NCI-H146 (cell line): ENCODE results near the gene HMGXB4.
A peak's percentile ranks its signal among the peaks of the same experiment; 100 is the strongest.
"Not testable (repeated sequence)": the region's sequence is repeated elsewhere in the genome, so short reads cannot be mapped to it uniquely, and the experiment has no call there.

Source experiments
- DNase-seq: peaks from one replicate; lab custom pipeline; 2025; lab: John Stamatoyannopoulos, UW

Gene HMGXB4, protein sequence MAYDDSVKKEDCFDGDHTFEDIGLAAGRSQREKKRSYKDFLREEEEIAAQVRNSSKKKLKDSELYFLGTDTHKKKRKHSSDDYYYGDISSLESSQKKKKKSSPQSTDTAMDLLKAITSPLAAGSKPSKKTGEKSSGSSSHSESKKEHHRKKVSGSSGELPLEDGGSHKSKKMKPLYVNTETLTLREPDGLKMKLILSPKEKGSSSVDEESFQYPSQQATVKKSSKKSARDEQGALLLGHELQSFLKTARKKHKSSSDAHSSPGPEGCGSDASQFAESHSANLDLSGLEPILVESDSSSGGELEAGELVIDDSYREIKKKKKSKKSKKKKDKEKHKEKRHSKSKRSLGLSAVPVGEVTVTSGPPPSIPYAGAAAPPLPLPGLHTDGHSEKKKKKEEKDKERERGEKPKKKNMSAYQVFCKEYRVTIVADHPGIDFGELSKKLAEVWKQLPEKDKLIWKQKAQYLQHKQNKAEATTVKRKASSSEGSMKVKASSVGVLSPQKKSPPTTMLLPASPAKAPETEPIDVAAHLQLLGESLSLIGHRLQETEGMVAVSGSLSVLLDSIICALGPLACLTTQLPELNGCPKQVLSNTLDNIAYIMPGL

DNA sequence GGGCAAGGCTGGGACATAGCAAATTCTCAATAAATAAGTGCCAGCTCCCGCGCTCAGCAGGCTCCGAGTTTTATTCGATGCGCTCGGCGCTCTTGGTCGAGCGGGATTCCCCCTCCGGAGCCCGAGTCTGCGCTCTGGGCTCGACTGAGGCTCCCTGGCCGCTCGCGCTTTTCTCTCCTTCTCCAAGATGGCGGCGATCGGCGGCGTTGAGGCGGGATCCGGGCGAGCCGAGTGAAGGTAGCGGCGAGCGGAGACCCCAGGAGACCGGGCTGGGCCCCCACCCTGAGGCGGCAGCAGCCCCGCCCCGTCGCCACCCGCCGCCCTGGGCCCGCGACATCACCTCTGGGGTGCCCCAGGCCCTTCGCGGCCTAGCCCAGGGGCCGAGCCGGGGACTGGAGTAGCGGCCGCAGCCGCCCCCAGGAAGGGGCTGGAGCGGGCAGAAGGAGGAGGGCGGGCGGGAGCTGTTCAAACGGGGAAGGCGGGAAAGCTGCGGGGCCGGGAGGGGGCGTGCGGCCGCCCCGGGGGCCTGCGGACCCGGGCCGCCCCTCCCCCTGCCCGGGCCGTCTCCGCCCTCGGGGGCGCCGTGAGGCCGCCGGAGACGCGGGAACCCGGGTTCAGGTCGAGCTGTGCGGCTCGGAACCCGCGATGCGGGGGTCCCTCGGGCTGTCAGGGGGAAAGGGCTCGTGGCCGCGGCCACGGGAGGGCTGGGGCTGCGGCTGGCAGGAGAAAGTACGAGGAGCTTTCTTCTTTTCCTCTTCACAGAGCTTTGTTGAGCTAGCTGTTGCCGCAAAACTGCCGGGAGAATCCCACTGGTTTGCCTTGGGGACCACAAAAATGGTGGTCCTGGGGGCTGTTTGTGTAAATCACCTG is at the start of gene HMGXB4:
Gene HMGXB4 (plus strand): TSS at position 173 of the 870 bp plus-strand sequence. CDS start 4,898 bp downstream, outside the sequence.
- DNase-seq, result peak; percentile 83

DNA sequence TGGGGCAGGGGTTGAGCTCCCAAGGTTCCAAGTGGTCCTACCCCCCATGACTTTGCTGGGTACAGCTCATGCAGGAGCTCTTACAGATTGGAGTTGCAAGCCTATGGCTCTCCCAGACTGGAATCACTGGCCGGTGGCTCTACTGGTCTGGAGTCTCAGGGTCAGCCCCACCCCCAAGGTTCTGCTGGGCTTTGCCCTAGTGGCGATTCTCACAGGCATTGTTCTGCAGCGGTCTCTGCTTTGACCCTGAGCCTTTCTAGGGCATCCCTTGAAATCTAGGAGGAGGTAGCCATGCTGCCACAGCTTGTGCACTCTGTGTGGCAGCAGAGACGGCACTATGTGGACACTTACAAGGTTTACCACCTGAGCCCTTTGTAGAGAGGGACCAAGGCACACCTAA is 49.3 kb upstream of the HMGXB4 start:
- DNase-seq, result no peak

DNA sequence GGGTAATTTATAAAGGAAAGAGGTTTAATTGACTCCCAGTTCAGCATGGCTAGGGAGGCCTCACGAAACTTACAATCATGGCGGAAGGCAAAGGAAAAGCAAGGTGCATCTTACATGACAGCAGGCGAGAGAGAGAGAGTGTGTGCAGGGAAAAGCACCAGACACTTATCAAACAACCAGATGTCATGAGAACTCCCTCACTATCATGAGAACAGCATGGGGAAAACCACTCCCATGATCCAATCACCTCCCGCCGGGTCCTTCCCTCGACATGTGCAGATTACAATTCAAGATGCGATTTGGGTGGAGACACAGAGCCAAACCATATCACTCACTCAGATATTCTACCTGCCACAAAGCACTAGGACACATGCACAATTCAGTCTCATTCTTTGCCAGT is 48.1 kb upstream of the HMGXB4 start:
- DNase-seq, result no peak

DNA sequence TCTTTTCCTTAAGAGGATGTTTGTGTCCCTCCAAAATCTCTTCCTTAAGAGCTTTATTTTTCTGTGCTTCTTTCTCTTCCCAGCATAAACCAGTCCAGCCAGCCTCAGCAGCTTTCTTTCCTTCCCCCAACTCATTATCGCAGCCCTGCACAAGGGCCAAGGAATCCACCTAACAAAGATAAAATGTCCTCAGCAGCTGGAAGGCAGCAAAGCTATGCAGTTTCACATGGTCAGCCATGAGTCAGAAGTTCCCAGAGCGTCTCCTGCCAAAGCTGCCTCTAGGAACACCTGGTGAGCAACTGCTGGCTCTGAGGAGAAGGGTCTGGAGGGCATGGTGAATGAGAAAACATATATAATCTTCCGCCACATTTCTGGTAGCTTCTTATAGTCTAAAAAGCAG is 45.3 kb upstream of the HMGXB4 start:
- no peak for DNase-seq

DNA sequence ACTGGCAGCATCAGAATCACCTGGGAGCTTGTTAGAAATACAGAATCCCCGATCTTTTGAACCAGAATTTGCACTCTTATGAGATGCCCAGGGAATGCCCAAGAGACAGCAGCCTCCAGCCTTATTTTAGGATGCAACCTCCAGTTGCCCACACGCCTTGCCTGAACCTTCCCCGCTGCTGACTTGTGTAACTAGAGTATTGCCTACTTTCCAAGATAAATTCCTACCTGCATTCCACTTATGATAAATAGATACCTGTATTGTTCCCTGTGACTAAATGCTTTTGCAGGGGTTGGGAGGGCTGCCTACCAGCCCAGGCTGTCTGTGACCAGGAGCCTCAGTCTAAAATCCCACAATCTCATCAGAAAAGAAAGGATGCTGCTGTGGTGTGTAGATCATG is 44.3 kb upstream of the HMGXB4 start:
- no peak for DNase-seq

DNA sequence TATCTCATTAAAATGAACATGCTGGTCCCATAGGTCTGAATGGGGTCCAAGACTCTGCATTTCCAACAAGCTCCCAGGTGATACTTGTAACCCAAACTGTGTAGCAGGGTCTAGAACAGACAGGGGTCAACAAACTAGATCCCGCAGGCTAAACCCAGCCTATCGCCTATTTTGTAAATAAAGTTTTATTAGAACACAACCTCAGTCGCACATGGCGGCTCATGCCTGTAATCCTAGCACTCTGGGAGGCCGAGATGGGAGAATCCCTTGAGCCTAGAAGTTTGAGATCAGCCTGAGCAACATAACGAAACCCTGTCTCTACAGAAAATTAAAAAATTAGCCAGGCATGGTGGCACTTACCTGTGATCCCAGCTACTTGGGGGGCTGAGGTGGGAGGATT is 42.3 kb upstream of the HMGXB4 start:
- no peak for DNase-seq

DNA sequence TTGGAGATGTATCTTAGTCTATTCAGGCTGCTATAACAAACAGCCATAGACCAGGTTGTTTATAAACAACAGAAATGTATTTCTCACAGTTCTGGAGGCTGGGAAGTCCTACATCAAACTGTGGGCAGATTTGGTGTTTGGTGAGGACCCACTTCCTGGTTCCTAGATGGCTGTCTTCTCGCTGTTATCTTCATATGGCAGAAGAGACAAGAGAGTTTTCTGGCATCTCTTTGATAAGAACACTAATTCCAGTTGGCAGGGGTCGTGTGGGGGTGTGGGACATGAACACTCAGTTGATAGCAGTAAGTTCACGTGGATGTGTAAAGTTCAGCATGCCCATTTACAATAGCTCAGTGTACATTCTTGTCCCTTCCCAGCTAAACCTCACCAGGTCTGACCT is 41.3 kb upstream of the HMGXB4 start:
- no peak for DNase-seq

DNA sequence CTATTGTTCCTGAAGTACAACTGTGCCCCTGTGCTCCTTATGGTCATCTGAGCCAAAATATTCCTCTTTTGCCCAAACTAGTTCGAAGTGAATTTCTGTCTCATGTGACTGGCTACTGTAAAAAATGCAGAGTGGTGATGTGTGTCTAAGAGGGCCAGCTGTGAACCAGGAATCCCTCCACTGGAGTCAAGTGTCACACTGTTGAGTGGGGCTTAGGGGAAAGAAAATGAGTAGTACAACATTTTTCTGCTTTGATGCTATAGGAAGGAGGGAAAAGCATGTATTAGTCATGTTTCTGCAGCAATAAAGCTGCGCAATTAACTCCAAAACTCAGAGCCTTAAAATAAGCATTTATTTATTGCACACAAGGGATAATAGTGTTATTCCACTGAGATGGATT is 39.8 kb upstream of the HMGXB4 start:
- DNase-seq, result no peak

DNA sequence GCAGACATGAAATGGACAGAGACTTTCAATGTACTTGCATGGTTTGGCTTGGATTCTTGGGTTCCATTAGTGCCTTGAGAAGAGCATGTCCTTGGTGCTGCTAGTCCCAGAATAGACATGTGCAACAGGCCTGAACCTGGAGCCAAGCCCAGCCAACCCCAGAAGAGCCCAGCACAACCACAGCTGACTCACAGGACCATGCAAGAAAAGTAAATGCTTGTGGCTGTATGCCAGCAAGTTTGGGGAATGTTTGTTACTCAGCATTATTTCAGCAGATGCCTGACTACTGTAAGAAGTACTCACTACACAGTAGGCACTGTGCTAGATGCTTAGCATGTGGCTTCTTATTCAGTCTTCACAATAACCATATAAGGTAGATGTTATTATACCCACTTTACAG is 39.2 kb upstream of the HMGXB4 start:
- no peak for DNase-seq

DNA sequence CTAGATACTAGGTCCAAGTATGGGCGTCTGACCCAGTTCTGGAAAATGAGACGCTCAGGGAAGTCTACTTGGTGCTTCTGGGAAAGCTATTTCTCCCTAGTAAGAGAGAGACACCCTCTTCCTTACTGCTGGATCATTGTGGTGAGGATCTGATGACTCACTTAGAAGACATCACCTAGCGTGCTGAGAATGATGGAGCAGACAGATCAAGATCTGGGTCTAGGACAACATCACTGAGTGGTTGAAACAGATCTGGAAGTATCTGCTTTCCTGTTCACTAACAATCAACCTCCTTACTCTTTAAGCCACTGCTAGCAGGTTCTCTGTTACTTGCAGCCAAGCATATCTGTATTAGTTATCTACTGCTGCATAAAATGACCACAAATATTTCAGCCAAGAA is 38.3 kb upstream of the HMGXB4 start:
- no peak for DNase-seq

DNA sequence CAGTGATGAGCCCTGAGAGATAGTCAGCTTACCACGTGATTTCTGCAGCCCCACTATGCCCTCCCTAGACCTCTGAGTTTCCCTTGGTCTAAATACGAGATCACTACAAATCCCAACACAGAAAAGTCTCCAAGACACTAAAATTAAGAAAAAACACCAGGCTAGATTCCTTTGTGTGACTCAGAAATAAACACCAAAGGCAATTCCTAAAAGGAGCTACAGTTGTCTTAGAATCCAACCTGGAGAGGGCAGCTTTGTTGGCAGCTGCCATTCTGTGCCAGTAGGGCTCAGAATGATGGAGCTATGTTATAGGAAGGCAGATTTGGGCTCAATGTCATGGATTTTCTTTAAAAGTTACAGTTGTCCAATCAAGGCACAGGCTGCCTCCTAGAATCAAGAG is 37.1 kb upstream of the HMGXB4 start:
- no peak for DNase-seq

DNA sequence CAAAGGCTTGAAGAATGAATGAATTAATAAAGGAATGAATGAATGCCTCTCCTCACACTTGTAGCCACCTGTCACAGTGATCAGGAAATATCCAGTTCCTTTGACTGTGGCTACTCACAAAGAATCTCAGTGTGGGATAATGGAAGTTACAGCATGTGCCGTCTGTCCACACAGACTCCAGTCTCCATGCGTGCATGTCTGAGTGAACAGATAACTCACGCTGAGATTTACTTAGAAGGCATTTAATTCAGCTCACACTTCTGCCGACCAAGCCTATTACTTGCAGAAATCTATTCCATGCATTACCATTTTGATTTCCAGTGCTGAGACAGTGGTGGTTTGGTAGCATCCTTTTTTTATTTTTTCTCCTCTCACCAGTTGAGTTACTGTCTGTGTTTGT is 32.3 kb upstream of the HMGXB4 start:
- DNase-seq, result no peak

DNA sequence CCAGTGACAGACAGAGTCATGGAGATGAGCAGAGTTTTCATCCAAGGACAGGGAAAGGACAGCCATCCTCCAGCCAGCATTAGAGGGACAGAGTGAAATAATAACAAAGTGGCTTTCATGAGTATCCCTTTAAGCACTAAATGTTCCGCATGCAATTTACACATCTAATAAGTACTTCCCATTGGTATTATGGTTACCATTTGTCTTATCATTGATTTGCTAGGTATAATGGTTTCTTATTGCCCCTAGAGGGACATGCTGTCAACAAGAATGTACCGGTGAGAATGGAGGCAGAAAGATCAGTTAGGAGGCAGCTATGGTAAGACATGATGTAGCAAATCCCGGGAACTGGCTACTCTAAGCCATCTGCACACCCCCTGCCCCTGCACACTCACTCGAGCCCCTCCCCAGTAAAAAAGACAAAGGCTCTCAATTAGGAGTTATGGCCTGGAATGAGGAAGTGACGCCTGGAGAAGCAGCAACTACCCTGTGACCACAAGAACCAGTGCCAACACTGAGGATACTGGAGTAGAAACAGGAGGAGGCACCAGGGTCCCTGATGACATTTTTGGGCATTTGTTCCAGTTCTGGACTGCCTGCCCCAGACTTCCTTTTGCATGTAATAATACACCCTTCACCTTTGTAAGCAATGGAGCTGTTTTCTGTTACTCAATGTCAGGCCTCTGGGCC is 30.2 kb upstream of the HMGXB4 start:
- DNase-seq, result no peak

DNA sequence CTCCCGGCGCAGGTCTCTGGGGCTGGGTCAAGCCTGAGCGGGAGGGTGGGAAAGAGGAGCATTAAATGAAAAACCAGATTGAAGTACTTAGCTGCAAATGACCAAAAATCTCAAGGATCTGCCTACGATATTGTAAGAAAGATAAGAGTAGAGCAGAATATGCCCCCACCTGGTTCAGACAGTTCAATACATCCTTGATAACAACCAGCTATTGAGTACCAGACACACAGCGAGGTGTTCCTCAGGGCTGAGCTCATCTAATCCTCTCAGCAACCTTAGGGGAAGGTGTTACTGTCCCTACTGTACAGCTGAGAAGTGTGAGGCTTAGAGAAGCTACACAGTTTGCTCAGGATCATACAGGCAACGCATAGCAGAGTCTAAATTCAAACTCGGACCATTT is 27.4 kb upstream of the HMGXB4 start:
- DNase-seq, result no peak

DNA sequence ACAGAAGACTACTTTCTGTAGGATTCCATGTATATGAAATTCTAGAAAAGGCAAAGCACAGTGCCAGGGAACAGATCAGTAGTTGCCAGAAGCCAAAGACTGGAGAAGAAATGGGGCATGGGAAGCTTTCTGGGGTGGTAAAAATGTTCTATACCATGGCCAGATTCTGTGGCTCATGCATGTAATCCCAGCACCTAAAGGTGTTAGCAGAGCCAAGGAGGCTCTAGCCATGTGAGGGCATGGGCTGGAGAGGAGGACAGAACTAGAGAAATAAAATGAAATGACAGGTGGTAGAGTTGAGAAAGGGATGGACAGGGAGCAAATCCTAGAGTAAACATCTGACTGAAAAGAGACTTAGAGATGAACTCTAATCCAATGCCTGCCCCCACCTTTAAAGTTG is 26.9 kb upstream of the HMGXB4 start:
- DNase-seq, result no peak

DNA sequence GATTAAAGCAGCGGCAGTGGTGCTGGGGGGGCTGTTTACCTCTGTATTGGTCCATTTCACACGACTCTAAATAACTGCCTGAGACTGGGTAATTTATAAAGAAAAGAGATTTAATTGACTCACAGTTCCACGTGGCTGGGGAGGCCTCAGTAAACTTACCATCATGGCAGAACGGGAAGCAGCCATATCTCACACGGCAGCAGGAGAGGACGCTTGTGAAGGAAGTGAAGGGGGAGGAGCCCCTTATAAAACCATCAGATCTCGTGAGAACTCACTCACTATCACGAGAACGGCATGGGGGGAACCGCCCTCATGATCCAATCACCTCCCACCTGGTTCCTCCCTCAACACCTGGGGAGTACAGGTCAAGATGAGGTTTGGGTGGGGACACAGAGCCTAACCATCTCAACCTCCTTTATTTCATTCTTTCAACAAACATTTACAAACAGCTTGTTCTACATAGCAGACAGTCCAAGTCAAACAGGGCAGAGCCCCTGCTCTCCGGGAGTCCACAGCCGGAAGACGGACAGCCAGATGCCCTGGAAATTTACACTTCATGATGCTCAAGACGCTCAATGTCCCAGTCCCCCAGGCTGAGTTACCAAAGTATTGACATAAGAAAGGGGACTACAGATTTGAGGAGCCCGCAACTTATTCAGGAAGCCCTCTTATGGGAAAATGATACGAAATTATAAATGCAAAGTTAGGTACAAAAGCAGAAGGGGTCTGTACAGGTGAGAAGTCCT is 26.3 kb upstream of the HMGXB4 start:
- peak; percentile 80 for DNase-seq

DNA sequence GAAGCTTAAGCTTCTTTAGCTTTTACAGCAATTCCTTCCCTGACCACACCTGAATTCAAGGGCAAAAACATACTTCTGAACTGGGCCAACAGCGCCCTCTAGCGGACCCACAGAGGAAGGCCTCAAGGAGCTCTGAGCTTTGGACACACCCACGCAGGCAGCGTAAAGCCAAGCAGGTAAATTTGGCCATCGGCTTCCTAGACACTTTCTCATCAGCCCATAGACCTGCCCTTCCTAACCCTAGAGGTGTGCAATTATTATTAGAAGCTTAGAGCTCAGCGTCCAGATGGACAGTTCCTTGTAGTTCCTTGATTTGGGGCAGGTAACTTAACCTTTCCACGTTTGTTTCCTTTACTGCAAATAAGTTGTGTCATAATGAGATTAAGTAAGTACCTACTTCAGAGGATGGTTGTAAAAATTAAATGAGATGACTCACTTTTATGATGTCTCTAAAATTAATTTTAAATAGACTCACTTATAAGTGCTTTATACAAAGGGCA is 25.7 kb upstream of the HMGXB4 start:
- peak; percentile 75 for DNase-seq

DNA sequence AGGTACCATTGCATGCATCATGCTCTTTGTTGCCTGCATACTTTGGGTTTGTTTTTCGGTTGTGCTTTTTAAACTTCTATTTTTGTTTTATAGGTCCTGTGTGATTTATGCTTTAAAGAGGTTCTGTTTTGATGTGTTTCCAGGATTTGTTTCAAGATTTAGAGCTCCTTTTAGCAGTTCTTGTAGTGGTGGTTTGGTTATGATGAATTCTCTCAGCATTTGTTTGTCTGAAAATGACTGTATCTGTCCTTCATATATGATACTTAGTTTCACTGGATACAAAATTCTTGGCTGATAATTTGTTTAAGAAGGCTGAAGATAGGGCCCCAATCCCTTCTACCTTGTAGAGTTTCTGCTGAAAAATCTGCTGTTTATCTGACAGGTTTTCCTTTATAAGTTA is 18.5 kb upstream of the HMGXB4 start:
- DNase-seq, result not testable (repeated sequence)

DNA sequence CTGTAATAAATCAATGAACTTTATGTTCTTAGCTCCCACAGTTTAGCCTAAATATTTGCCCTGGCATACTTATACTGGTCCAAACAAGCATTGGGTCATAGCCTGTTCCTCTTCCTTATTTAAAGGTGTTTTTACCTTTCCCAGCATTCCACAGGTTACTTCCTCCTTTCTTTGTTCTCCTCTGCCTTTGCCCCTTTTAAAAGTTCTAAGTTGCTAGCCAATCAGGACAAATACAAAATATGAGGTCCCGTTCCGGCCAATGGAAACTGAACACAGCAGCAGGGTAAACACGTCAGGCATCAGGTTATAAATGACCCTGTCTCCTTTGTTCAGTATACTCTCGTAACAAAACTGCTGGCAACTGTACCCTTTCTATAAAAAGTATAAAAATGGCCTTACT is 12.8 kb upstream of the HMGXB4 start:
- not testable (repeated sequence) for DNase-seq

DNA sequence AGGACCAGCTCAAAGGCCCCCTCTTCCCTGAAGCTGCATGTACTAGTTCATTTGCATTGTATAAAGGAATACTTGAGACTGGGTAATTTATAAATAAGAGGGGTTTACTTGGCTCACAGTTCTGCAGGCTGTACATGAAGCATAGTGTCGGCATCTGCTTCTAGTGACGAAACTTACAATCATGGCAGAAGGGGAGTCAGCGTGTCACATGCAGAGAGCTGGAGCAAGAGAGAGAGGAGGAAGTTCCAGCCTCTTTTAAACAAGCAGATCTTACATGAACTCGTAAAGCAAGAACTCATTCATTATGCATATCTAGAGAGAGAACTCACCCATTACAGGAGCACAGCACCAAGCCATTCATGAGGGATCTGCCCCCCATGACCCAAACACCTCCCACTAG is 7.1 kb upstream of the HMGXB4 start:
- no peak for DNase-seq

DNA sequence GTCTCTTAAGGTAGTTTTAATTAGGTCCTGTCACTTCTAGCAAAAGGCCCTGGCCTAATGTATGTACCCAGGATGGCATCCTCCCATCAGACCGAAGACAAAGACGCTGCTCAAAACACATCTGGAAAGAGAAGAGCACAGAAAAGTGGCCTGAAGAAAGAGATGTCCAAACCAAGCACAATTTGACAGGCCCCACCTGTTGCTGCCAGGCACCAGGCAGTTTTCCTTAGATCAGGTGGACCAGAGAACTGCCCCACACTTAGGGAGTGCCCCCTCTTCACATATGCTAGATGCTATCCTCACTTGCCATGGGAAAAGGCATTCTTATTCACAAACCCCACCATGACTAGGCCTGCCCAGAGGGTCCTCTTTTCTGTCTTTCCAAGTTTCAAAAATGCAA is 3.3 kb upstream of the HMGXB4 start:
- no peak for DNase-seq

DNA sequence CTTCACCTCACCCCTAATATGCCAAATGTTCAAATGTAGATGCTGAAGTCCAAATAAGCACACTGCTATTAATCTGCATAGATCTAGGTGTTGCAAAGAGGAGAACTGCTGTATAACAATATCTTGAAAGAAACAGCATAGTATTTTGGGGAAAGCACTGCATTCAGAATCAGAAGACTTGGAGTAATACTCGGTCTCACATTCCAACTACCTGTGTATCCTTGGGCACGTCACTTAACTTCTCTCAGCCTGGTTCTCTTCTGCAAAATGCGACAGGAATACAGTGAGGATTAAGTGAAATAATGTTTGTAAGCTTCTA is 332 bp upstream of the HMGXB4 start:
- DNase-seq, result no peak
